Fibroblast of peridontal ligament (primary cell): ENCODE data around the gene PKNOX1.
"Not testable (repeated sequence)": the region's sequence is repeated elsewhere in the genome, so short reads cannot be mapped to it uniquely, and the experiment has no call there.

Source experiments
- DNase-seq: peaks from one replicate; pipeline ENCODE4 v3.0.0-alpha.2; 2010; ENCODE audit errors: extremely low read depth

The PKNOX1 gene

DNA sequence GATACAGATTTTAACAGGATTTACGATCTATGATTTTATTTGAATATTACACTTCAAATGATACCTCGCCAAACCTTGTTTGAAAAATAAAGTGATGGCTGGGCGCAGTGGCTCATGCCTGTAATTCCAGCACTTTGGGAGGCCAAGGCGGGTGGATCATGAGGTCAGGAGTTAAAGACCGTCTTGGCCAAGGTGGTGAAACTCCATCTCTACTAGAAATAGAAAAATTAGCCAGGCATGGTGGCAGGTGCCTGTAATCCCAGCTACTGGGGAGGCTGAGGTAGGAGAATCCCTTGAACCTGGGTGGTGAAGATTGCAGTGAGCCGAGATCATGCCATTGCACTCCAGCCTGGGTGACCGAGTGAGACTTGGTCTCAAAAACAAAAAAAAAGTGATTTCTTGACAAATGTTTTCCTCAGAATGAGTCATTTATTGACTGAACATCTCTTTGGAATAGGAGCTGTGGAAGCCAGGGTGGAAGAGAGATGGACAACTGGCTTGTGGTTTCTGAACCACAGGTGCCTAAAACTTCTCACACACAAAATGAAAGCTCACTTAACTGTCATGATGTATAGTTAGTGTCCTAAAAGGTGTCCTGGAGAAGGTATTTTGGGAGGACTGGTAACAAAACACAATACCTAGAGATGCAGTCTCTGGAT lies 11.9 kb downstream of the PKNOX1 start:
- no peak for DNase-seq

DNA sequence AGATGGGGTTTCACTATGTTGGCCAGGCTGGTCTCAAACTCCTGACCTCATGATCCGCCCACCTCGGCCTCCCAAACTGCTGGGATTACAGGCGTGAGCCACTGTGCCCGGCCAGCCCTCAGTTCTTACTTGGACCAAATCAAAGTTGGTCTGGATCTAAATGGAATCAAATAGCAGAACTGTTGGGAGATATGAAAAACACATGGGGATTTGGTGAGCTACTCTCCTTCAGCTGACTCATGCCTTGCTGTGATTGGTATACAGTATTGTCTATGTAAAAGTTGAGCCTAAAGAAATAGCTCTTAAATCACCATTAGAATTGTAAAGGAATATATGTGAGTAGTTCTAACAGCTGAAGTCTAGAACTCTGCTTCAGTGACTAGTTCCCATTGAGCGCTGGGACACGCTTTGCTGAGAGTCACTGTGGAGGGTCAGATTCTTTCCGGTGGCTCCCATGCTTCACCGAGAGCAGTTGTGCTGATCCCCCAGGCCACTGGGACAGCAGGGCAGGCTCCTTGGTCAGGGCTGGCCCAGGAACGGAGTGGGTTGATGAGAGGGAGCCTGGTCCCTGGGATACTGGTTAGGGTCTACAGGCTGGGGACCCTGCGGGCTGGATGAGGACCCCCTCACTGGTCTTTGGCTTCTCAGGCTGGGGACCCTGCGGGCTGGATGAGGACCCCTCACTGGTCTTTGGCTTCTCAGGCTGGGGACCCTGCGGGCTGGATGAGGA lies 14.0 kb downstream of the PKNOX1 start:
- peak; percentile 90 for DNase-seq

DNA sequence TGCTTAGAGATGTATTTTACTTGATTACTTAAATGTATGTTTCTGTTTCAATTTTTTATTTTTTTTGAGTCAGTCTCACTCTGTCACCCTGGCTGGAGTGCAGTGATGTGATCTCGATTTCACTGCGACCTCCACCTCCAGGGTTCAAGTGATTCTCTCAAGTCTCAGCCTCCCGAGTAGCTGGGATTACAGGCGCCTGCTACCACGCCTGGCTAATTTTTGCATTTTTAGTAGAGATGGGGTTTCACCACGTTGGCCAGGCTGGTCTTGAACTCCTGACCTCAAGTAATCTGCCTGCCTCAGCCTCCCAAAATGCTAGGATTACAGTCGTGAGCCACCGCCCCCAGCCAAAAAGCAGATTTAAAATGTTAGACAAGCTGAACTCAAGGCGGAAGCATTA lies 15.0 kb downstream of the PKNOX1 start:
- not testable (repeated sequence) for DNase-seq

DNA sequence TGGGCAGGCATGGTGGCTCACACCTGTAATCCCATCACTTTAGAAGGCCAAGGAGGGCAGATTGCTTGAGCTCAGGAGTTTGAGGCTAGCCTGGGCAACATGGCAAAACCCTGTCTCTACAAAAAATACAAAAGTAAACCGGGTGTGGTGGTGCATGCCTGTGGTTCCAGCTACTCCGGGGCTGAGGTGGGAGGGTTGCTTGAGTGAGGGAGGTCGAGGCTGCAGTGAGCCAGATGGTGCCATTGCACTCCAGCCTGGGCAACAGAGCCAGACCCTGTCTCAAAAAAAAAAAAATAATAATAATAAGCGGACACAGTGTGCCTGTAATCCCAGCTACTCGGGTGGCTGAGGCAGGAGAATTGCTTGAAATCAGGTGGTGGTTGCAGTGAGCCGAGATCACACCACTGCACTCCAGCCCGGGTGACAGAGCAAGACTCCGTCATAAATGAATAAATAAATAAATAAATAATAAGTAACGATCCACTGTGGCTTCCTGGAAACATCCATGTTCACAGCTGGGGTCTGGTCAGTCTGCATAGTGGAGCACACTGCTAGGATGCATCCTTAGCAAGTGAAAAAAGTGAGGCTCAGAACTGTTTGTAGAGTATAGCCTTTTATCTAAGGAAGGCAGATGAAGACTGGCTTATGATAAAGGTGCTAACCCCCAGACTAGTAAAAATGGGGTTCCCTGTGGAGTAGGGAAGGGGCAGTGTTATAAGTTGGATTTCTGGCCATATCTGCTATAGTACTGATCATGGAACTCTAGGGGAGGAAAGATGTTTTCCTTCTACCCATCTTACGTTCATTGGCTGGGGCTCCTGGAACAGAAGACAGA lies 15.7 kb downstream of the PKNOX1 start:
- peak; percentile 43 for DNase-seq

DNA sequence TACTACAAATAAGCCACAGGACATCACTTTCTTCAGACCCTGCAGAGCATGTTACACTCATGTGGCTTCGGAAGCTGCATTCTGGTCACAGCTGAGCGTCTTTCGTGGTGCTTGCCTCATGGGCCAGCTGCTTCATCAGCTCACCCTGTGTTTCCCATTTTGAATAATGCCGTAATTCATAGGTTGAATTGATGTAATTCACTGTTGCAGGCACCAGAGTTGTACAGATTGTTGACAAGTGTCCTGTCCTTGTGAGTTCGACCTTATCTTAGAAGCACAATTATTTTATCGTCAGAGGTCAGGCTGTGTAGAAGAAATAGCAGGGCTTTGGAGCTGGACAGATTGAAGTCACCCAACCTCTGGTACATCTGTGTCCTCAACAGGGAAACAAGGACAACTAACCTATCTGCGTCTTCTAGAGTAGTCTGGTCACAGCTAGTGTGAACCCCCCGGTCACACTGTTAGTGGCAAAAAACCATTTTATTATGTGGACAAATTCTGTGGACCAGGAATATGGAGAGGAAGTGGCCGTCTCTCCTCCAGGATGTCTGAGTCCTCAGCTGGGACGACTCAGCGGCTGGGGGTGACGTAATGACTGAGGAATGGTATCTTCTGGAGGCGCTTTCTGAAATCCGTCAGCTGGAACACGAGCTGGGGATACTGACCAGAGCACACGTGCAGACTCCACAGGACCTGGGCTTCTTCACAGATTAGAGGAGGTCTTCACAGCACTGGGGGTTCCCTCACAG lies 17.8 kb downstream of the PKNOX1 start:
- DNase-seq, result peak; percentile 45

DNA sequence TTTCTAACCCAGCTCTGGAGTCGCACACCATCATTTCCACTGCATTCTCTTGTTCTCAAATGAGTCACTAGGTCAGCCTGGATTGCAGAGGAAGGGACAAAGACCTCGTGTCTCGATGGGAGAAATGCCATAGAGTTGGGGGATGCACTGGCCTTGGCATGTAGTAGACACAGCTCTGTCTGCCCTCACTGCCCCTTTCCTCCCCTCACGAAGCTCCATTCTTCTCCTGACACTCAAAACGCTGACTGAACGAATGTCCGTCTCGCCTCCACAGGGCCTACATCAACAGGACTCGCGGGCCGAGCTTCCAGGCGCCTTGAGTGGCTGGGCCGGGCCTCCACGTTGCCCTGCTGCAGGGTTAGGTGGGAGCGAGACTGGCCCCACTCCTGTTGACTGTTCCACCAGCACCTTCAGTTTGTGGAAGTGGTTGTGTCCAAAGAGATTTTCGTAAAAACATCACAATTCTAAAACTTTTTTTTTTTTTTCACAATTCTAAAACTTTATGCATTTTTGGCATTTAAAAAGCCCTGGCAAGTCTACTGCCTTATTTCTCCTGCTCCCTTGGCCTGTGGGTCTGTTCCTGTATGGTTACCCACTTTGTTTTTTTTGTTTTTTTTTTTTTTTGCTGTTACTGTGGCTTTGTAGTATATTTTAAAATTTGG lies 18.8 kb downstream of the PKNOX1 start:
- DNase-seq, result no peak

DNA sequence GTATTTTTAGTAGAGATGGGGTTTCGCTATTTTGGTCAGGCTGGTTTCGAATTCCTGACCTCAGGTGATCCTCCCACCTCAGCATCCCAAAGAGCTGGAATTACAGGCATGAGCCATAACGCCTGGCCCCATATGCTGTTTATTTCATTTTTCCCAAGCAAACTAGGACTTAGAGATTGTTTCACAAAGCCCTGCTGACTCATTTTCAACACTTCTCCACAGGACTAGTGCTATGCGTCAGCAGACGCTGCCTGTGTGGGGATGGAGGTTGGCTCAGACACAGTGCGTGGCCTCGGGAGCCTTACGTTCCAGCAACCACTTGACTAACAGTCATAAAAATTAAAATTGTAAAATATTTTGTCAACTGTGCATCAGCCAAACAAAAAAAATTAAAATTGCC lies 22.7 kb downstream of the PKNOX1 start:
- peak; percentile 92 for DNase-seq

DNA sequence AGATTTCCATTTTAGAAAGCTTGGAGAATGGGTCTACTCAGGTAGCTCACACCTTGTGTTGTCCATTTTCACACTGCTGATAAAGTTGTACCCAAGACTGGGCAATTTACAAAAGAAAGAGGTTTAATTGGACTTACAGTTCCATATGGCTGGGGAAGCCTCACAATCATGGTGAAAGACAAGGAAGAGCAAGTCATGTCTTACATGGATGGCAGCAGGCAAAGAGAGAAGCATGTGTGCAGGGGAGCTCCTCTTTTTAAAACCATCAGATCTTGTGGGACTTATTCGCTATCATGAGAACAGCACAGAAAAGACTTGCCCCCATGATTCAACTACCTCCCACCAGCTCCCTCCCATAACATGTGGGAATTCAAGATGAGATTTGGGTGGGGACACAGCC lies 23.6 kb downstream of the PKNOX1 start:
- not testable (repeated sequence) for DNase-seq

DNA sequence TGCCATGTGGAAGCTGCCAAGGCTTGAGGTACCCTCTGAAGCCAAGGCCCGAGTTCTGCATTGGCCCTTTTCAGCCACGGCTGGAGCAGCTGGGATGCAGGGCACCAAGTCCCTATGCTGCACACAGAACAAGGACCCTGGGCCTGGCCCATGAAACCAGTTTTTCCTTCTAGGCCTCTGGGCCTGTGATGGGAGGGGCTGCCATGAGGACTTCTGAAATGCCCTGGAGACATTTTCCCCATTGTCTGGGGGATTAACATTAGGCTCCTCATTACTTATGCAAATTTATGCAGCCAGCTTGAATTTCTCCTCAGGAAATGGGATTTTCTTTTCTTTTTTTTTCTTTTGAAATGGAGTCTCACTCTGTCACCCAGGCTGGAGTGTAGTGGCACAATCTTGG lies 24.8 kb downstream of the PKNOX1 start:
- not testable (repeated sequence) for DNase-seq

DNA sequence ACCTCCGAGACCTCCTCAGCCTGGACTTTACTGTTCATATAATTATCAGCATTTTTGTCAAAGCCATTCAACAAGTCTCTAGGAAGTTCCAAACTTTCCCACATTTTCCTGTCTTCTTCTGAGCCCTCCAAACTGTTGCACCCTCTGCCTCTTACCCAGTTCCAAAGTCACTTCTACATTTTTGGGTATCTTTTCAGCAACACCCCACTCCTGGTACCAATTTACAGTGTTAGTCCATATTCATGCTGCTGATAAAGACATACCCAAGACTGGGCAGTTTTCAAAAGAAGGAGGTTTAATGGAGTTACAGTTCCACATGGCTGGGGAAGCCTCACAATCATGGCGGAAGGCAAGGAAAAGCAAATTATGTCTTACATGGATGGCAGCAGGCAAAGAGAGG lies 25.7 kb downstream of the PKNOX1 start:
- not testable (repeated sequence) for DNase-seq

DNA sequence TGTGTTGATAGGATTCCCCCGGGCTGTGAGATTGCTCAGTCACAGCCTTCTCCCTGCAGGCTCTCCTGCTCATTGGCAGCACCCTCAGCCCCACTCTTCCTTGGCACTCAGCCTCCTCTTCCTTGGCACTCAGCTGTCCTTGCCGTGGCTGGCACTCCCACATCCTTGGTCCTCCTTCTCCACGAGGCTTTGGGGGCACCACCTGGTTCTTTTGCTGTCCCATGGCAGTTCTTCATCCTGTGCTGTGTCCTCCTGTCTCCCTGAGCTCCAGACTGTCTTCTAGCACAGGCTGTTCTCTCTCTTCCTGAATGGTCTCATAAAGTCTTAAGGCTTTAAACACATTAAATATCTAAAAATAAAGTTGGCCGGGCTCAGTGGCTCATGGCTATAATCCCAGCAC lies 27.0 kb downstream of the PKNOX1 start:
- DNase-seq, result no peak

DNA sequence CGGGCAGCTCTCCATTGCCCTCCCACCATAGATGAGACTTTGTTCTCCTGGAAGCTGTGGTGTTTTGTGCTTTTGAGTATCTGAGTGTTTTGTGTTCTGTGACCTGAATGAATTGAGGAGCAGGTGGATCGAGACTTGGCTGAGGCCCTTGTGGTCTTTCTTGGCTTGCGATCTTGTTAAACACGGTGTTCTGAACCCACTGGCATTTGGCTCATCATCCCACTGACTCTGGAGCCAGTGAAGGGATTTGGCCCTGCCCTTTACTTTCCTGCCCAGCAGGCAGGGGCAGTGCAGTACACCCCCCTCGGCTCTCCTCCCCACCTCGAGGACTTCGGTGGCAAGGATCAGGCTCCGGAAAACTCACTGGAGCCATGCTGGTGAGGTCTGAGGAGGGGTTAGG lies 30.6 kb downstream of the PKNOX1 start:
- DNase-seq, result no peak

DNA sequence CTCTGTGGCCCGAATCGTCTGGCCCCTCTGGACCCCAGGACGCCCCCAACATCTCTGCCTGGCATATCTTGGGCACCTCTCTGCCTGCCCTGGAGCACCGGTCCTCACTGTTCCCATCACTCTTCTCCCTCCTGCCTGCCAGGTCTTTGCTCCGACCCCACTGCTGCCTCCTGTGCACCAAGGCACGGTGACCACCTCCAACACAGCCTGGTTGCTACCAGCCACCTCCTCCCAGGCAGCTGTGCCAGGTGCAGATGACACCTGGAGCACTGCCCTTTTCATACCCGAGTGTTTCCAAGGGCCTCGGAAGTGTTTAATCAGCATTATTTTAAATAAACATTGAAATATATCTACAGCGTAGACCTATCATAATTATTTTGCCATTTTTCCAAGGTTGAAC lies 31.3 kb downstream of the PKNOX1 start:
- DNase-seq, result no peak

DNA sequence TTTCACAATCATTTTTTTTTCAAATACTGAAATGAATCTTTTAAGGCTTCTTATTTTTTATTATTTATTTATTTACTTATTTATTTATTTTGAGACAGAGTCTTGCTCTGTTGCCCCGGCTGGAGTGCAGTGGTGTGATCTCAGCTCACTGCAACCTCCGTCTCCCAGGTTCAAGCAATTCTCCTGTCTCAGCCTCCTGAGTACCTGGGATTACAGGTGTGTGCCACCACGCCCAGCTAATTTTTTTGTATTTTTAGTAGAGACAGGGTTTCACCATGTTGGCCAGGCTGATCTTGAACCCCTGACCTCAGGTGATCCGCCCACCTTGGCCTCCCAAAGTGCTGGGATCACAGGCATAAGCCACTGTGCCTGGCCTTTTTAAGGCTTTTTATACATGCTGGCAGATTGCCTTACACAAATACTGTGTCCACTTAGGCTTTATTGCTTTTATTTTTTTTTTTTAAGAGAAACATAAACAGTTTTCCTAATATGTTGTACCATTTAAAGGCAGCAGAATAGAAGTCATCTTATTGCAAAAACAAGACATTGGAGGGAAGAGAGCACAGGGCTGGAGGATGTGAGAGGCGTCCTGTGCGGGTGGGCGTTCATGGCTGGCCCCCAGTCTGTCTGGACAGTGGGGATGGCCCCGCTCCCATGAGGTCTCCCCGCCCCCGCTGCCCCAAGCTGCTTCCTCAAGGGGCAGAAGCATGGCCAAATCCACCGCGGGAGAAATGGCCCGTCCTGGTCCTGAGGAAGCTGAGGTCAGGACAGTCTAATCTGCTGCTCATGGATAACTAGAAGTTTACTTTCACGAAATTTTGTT lies 31.9 kb downstream of the PKNOX1 start:
- not testable (repeated sequence) for DNase-seq

DNA sequence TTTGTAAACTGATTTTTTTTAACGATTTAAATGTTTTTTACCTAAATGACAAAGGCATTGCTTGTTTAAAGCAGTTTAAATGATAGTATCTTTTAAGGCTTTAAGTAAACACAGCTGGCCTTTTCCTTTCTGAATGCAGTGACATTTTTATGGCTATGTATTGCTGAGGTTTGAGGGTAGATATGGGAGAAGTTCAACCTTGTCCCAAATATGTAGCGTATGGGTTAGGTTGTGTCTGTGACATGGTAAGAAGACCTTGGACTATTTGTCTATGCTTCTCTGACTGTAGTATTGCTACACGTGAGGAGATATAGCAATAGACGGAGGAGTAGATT lies 32.5 kb downstream of the PKNOX1 start:
- DNase-seq, result no peak

DNA sequence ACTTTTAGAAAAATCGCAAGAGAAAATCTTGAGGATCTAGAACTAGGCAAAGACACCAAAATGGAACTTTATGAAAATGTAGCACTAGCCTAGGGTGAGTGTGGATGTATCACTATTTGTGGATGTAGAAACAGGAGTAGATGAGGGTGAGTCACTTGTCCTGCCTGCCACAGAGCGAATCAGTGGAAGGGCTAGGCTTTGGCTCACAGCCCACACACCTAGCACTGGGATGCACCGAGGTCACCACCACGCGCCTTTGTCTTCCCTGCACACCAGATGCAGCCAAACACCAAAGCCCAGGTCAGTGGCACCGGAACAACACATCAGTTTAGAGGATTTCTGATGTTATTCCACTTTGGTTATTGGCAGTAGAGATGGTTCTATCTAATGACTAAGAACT lies 38.2 kb downstream of the PKNOX1 start:
- DNase-seq, result no peak

DNA sequence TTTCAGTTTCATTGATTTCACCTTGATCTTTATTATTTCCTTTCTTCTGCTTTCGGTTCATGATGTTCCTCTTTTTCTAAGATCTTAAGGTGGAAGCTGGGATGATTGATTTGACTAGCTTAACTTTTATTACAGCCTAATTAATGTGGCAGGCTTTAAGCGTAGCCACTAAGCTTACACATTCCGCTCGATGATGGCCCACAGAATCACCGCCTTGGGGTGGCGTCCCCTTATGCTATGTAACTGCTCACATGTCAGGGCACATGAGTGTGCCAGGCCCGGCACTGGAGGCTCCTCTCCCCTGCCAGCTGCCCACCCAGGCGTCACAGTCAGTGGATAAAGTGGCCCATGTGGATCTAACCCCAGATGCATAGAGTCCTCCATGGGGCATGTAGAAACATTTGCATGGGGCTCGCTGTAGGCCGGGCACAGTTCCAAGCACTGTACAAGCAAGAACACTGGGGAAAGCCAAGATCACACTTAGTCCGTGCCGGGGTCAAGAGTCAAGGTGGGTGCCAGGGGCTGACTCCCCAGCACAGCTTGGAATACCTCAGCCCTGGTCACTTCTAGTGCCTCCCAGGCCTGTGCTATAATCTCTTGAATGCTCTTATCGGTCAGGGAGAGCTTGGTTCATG lies 41.7 kb downstream of the PKNOX1 start:
- DNase-seq, result no peak

DNA sequence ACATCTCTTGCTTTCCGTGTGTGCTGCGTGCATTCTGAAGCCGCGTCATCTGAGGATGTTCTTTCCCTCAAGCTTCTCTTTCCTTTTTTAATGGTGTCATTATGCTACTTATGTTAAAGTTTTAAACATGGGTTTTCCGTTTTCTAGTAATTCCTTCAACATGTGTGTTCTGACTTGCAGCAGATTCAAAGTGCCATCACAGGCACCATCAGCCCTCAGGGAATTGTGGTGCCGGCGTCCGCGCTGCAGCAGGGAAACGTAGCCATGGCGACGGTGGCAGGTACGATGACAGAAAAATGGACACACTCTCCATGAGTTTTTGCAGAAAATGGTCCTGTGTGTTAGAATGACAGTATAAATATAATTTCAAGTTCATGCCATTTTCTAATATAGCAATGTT lies 42.4 kb downstream of the PKNOX1 start:
- no peak for DNase-seq

DNA sequence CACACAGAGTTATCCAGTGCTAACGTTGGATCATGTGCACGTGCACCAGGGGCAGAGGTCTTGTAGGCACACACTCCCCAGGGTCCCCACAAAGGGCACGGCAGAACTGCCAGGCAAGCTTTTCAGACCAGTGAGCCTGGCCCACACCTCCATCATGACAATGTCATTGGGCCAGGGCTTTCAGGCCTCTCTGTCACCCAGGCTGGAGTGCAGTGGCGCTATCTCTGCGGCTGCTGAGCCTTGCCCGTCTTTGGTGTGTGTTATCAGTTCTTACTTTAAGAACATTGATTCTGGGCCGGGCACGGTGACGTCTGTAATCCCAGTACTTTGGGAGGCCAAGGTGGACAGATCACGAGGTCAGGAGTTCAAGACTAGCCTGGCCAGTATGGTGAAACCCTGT lies 44.2 kb downstream of the PKNOX1 start:
- DNase-seq, result no peak

DNA sequence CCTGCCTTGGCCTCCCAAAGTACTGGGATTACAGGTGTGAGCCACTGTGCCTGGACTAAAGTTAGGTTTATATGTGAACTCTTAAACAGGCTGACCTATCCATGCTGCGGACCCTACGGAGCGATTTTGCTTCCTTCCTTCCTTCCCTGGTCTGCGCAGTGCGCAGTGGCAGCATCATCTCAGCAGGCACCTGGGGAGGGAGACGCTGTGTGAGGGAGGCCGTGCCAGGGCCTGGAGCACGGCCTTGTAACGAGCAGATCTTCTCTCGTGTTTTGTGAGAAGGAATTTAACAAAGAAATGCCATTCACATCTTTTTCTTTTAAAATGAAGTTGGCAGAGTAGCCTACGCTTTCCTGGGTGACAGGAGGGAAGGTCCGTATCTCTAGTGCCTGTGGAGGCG lies 45.8 kb downstream of the PKNOX1 start:
- no peak for DNase-seq
